A549 (cell line): ENCODE measurements around the gene ACE. TPM values are rescaled to one million over a fixed set of nuclear protein-coding genes. Genes with fewer than 3 reads are reported as not detected.

Experiments
- ATAC-seq, 2 experiments: fragments of 200-7000 bp in 1 of 2; fragments of >200 bp in 1 of 2; cut with Nextera tagmentation in 1 of 2; cut with Tn5 transposase in 1 of 2; 3 replicates each; pipeline versions ENCODE4 v1.8.0 to v1.9.1; 2018 to 2020; ENCODE audit warnings: mild to moderate bottlenecking in 1 of 2, moderate library complexity in 1 of 2
- CTCF ChIA-PET: fragments of 300-600 bp; sonication (Branson Sonifier 250); formaldehyde crosslinking; extraction: SDS; loops from one replicate; lab custom pipeline; 2021; ENCODE audit warnings: antibody characterized with exemption, inconsistent platforms; lab: Yijun Ruan, JAX
- POLR2A ChIA-PET: fragments of 350-600 bp; formaldehyde crosslinking; extraction: SDS; loops from one replicate; lab custom pipeline; 2021; ENCODE audit warnings: antibody characterized with exemption, inconsistent platforms; lab: Yijun Ruan, JAX
- DNase-seq, 2 experiments: peaks; one replicate each; pipeline versions ENCODE4 v3.0.0 to v3.0.0-alpha.2; 2011 to 2016; ENCODE audit warnings: low read depth in 1 of 2, low spot score in 1 of 2
- FAIRE-seq: peaks from 2 replicates; lab custom pipeline; 2011; peaks lifted over from hg19 to GRCh38; lab: Jason Lieb, UNC
- H3K27ac ChIP-seq, 2 experiments: fragments of >200 bp; sonication (Bioruptor Twin); formaldehyde crosslinking; 3 replicates each; pipeline ENCODE4 v1.5.1; 2016 to 2017
- H3K4me1 ChIP-seq: fragments of >200 bp; sonication (Bioruptor Twin); formaldehyde crosslinking; 3 replicates; pipeline ENCODE4 v1.6.1; 2016
- H3K4me2 ChIP-seq: fragments of >200 bp; sonication (Bioruptor Twin); formaldehyde crosslinking; 3 replicates; pipeline ENCODE4 v1.6.1; 2016
- H3K4me3 ChIP-seq: fragments of >200 bp; sonication (Bioruptor Twin); formaldehyde crosslinking; 3 replicates; pipeline ENCODE4 v1.5.1; 2016
- H3K9me3 ChIP-seq: fragments of >200 bp; sonication (Bioruptor Twin); formaldehyde crosslinking; 3 replicates; pipeline ENCODE4 v1.6.1; 2016
- ATOH8 ChIP-seq: fragments of 250-450 bp; sonication (Bioruptor Pico); IDR thresholded peaks from 2 replicates; pipeline ENCODE4 v1.5.0; 2020; ENCODE audit warnings: low read depth, mild to moderate bottlenecking, moderate library complexity
- BCL3 ChIP-seq: fragments of >200 bp; sonication (Bioruptor Twin); formaldehyde crosslinking; IDR thresholded peaks from 3 replicates; pipeline ENCODE4 v1.6.1; 2016
- CBX8 ChIP-seq: fragments of 200-600 bp; sonication (generic); IDR thresholded peaks from 2 replicates; pipeline ENCODE4 v1.6.1; 2016
- CEBPB ChIP-seq, 2 experiments: fragments of >200 bp in 1 of 2; sonication (Bioruptor Twin) in 1 of 2; formaldehyde crosslinking in 1 of 2; IDR thresholded peaks; 2 replicates each; pipeline ENCODE4 v1.6.1; 2012 to 2016
- CTCF ChIP-seq: fragments of >200 bp; sonication (Bioruptor Twin); formaldehyde crosslinking; IDR thresholded peaks from 3 replicates; pipeline ENCODE4 v1.5.1; 2016
- E2F6 ChIP-seq: IDR thresholded peaks from 2 replicates; pipeline ENCODE4 v1.6.1; 2012; ENCODE audit warnings: low read depth, borderline replicate concordance
- EHMT2 ChIP-seq: fragments of 200-600 bp; sonication (generic); IDR thresholded peaks from 2 replicates; pipeline ENCODE4 v1.6.1; 2016; ENCODE audit warnings: antibody characterized with exemption, low read depth, mild to moderate bottlenecking, moderate library complexity
- ELK1 ChIP-seq: fragments of 150-350 bp; IDR thresholded peaks from 2 replicates; pipeline ENCODE4 v1.6.1; 2014; ENCODE audit warnings: low read depth, mild to moderate bottlenecking, low read length
- FOSB ChIP-seq: fragments of 250-450 bp; sonication (Bioruptor Pico); IDR thresholded peaks from 2 replicates; pipeline ENCODE4 v1.5.0; 2020; ENCODE audit warnings: mild to moderate bottlenecking, moderate library complexity
- FOSL2 ChIP-seq, 2 experiments: fragments of 450-650 bp in 1 of 2; fragments of >200 bp in 1 of 2; sonication (Bioruptor Twin) in 1 of 2; formaldehyde crosslinking; IDR thresholded peaks; 2 replicates each; pipeline versions ENCODE4 v1.5.0 to v1.6.1; 2016 to 2020; ENCODE audit warnings: mild to moderate bottlenecking in 1 of 2, moderate library complexity in 1 of 2
- FOXS1 ChIP-seq: fragments of 250-450 bp; sonication (Bioruptor Pico); IDR thresholded peaks from 2 replicates; pipeline ENCODE4 v1.5.0; 2020; ENCODE audit warnings: mild to moderate bottlenecking, moderate library complexity
- GATA3 ChIP-seq: IDR thresholded peaks from 2 replicates; pipeline ENCODE4 v1.6.1; 2012; ENCODE audit warnings: borderline replicate concordance
- HDAC2 ChIP-seq: fragments of 200-600 bp; sonication (generic); IDR thresholded peaks from 2 replicates; pipeline ENCODE4 v1.6.1; 2016
- HMGXB4 ChIP-seq: fragments of 250-450 bp; sonication (Bioruptor Pico); IDR thresholded peaks from 2 replicates; pipeline ENCODE4 v1.5.0; 2021; ENCODE audit warnings: mild to moderate bottlenecking, moderate library complexity, borderline replicate concordance
- MAX ChIP-seq: IDR thresholded peaks from 2 replicates; pipeline ENCODE4 v1.6.1; 2012
- NR3C1 ChIP-seq: fragments of >200 bp; sonication (Bioruptor Twin); formaldehyde crosslinking; IDR thresholded peaks from 3 replicates; pipeline ENCODE4 v1.6.1; 2017
- PBX3 ChIP-seq: IDR thresholded peaks from 2 replicates; pipeline ENCODE4 v1.6.1; 2012
- PHF8 ChIP-seq: fragments of 200-600 bp; sonication (generic); IDR thresholded peaks from 2 replicates; pipeline ENCODE4 v1.6.1; 2016; ENCODE audit warnings: low read depth, mild to moderate bottlenecking, antibody characterized with exemption, moderate library complexity, borderline replicate concordance
- POLR2A ChIP-seq: IDR thresholded peaks from 2 replicates; pipeline ENCODE4 v1.6.1; 2012; ENCODE audit warnings: mild to moderate bottlenecking, low read length
- RCOR1 ChIP-seq: fragments of 150-350 bp; IDR thresholded peaks from 2 replicates; pipeline ENCODE4 v1.6.1; 2014; ENCODE audit warnings: antibody characterized with exemption, low read length, low read depth
- SMC3 ChIP-seq: fragments of >200 bp; sonication (Bioruptor Twin); formaldehyde crosslinking; IDR thresholded peaks from 3 replicates; pipeline ENCODE4 v1.6.1; 2018; ENCODE audit warnings: inconsistent platforms
- SREBF2 ChIP-seq: fragments of 450-650 bp; IDR thresholded peaks from 2 replicates; pipeline ENCODE4 v1.6.1; 2014; ENCODE audit warnings: mild to moderate bottlenecking, moderate library complexity
- TP53 ChIP-seq: fragments of 250-450 bp; sonication (Bioruptor Pico); IDR thresholded peaks from 2 replicates; pipeline ENCODE4 v1.5.0; 2021; ENCODE audit warnings: mild to moderate bottlenecking, moderate library complexity
- ZFP36 ChIP-seq: fragments of 450-650 bp; IDR thresholded peaks from 2 replicates; pipeline ENCODE4 v1.6.1; 2014; ENCODE audit warnings: borderline replicate concordance; ENCODE audit not compliant: partially characterized antibody
- ZNF302 ChIP-seq: fragments of 250-450 bp; sonication (Bioruptor Pico); IDR thresholded peaks from 2 replicates; pipeline ENCODE4 v1.9.0; 2021; ENCODE audit warnings: inconsistent platforms, mild to moderate bottlenecking, moderate library complexity
- ZSCAN20 ChIP-seq: fragments of 250-450 bp; sonication (Bioruptor Pico); IDR thresholded peaks from 2 replicates; pipeline ENCODE4 v1.8.0; 2022; ENCODE audit warnings: mild to moderate bottlenecking, moderate library complexity
- WGBS: methylation state at CpG from one replicate; pipeline ENCODE4 v1.1.6; 2017; ENCODE audit errors: missing lambda C conversion rate; 5-methylcytosine and 5-hydroxymethylcytosine counted together
- polyA plus RNA-seq, 4 experiments: library from polyadenylated mRNA; depleted of rRNA in 3 of 4; stranded (reverse); fragments of >200 nt; fragmentation: RNase III in 1 of 4; extraction: RNeasy Plus Mini Kit Qiagen cat#74134 plus additional on column Dnase treatment in 1 of 4; gene quantifications; 2 replicates in 3 of 4; 3 replicates in 1 of 4; pipeline ENCODE4 v1.2.3, GENCODE V29; 2011 to 2017

Gene ACE
- polyA plus RNA-seq, 2 of the 4 experiments (the other 2 are of a cell fraction), result 0.22 to 0.52 TPM

GRCh38 chr17:63447471-63448009 is 29.3 kb upstream of the ACE start:
- 91% methylated on average over 12 of the region's 12 CpGs for WGBS
- Histone ChIP-seq H3K4me1 (peaks cover 15% of the 10 kb centered on the region), H3K4me2 (no peak overlapping the region), H3K27ac (peak overlapping the region in 1 of 2 experiments; percentile 98; a peak in 3 of 6 replicates), H3K4me3 (no peak overlapping the region), H3K9me3 (no peaks in the 10 kb centered on the region)
- no peak for TF ChIP-seq FOXS1 (CRISPR knock-in tag)
- no peak for TF ChIP-seq BCL3
- no peak for TF ChIP-seq E2F6
- no peak for TF ChIP-seq ZFP36
- no peak for TF ChIP-seq PBX3
- TF ChIP-seq ATOH8 (CRISPR knock-in tag), result no peak
- no peak for TF ChIP-seq RCOR1
- TF ChIP-seq FOSB (CRISPR knock-in tag), result no peak
- no peak for TF ChIP-seq FOSL2 (IDR thresholded peaks at IDR 0.05)
- TF ChIP-seq FOSL2 (CRISPR knock-in tag; IDR thresholded peaks at IDR 0.05), result no peak
- no peak for TF ChIP-seq TP53 (CRISPR knock-in tag)
- TF ChIP-seq EHMT2, result no peak
- TF ChIP-seq NR3C1, result no peak
- no peak for TF ChIP-seq HMGXB4 (CRISPR knock-in tag)
- no peak for TF ChIP-seq POLR2A
- no peak for TF ChIP-seq HDAC2
- TF ChIP-seq ZSCAN20 (CRISPR knock-in tag), result no peak
- no peak for TF ChIP-seq MAX
- no peak for TF ChIP-seq CBX8
- ATAC-seq (no peak), FAIRE-seq (no peak), DNase-seq (no peak)
- ChIA-PET POLR2A (interaction anchor here (1.1 to 3.0 kb wide), 2 partner anchors 13 to 381 kb away, joined by 3 to 10 read pairs; no protein-coding TSS in a partner anchor), CTCF (interaction anchor here (0.7 to 23.8 kb wide), 12 partner anchors 11 to 273 kb away, joined by 3 to 364 read pairs (median 5); partner anchors contain the start of genes ACE and DCAF7)

GRCh38 chr17:63448655-63449054 is 28.2 kb upstream of the ACE start:
- Histone ChIP-seq H3K4me3 (no peak overlapping the region), H3K4me2 (no peak overlapping the region), H3K9me3 (no peaks in the 10 kb centered on the region), H3K27ac (no peak overlapping the region), H3K4me1 (peaks cover 15% of the 10 kb centered on the region)
- POLR2A ChIA-PET, result interaction anchor here (0.7 kb wide), 1 partner anchor 163 kb away, joined by 4 read pairs; no protein-coding TSS in a partner anchor
- FAIRE-seq (no peak), DNase-seq (no peak), ATAC-seq (no peak)
- CTCF ChIA-PET, result interaction anchor here (0.6 to 23.8 kb wide), 4 partner anchors 20 to 163 kb away, joined by 3 to 364 read pairs (median 182); partner anchors contain the start of gene ACE
- 87% methylated on average over 3 of the region's 3 CpGs for WGBS
- TF ChIP-seq ELK1, result no peak
- TF ChIP-seq PHF8, result no peak
- TF ChIP-seq SMC3, result no peak
- TF ChIP-seq SREBF2, result no peak
- no peak for TF ChIP-seq EHMT2
- TF ChIP-seq ZNF302 (CRISPR knock-in tag), result no peak
- TF ChIP-seq CTCF, result no peak
- TF ChIP-seq GATA3, result no peak
- no peak for TF ChIP-seq CEBPB (IDR thresholded peaks at IDR 0.05)
